AG09309 (cell line): Measurements from ENCODE around the gene PRX.
A peak's percentile ranks its signal among the peaks of the same experiment; 100 is the strongest.

Experiments used
- DNase-seq: peaks from one replicate; pipeline ENCODE4 v3.0.0-alpha.2; 2010; ENCODE audit warnings: low read depth
- H3K4me3 ChIP-seq: 2 replicates; pipeline ENCODE4 v1.5.1; 2011; ENCODE audit warnings: mild to moderate bottlenecking, low read depth, low read length, moderate library complexity; ENCODE audit not compliant: control insufficient read depth
- CTCF ChIP-seq: IDR thresholded peaks from 2 replicates; pipeline ENCODE4 v1.5.1; 2011; ENCODE audit warnings: mild to moderate bottlenecking, low read depth, low read length, inconsistent platforms; ENCODE audit not compliant: insufficient read depth, control insufficient read depth; ENCODE audit errors: missing control alignments

Gene PRX

GRCh38 chr19:40394816-40395210 lies 18.4 kb downstream of the PRX start:
- DNase-seq, result no peak
- H3K4me3 ChIP-seq, result no peak overlapping the region
- TF ChIP-seq CTCF, result no peak

GRCh38 chr19:40393894-40394815 lies 19.0 kb downstream of the PRX start:
- no peak for DNase-seq

GRCh38 chr19:40392894-40393517 lies 20.2 kb downstream of the PRX start:
- no peak overlapping the region for H3K4me3 ChIP-seq
- TF ChIP-seq CTCF, result peak; percentile 47
- no peak for DNase-seq

More at GRCh38 chr19:40393894-40394815, 19.0 kb downstream of the PRX start:
- no peak overlapping the region for H3K4me3 ChIP-seq
- TF ChIP-seq CTCF, result no peak

DNA sequence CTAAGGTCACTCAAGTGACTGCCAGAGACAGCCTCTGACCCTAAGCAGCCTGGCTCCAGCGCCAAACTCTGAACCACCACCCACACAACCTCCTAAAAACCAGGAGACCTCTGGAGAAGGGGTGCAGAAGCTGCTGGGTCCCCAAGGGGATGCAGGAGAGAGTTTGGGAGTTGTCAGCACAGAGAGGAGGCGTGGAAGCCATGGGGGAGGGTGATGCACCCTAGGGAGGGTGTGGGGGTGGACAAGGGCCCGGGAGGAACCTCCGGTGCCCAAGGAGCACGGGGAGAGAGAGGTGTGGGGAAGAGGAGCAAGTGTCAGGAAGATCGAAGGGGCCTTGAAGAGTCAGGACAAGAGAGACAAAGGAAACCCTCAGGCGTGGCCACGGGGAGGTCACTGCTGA lies 21.1 kb downstream of the PRX start:
- DNase-seq, result no peak
- no peak overlapping the region for H3K4me3 ChIP-seq

GRCh38 chr19:40390084-40390742 lies 23.0 kb downstream of the PRX start, which contains the start of gene HIPK4:
Gene HIPK4 (minus strand): TSS chr19:40390181. CDS start chr19:40389902, 279 bp downstream.
- no peak within 1 kb of the TSS for H3K4me3 ChIP-seq
- DNase-seq, result no peak
- no peak for TF ChIP-seq CTCF

More for the DNA sequence above, 21.1 kb downstream of the PRX start:
- TF ChIP-seq CTCF, result no peak

- no peak for TF ChIP-seq CTCF
- no peak for DNase-seq
- H3K4me3 ChIP-seq, result no peak overlapping the region
These were observed 23.6 kb downstream of the PRX start for GRCh38 chr19:40389404-40390083.
